Right lobe of liver (tissue), 6 donors: Measurements from ENCODE around the gene TAS2R4. TPM values are rescaled to one million over a fixed set of nuclear protein-coding genes. Genes with fewer than 3 reads are reported as not detected.
"Not testable (repeated sequence)": the region's sequence is repeated elsewhere in the genome, so short reads cannot be mapped to it uniquely, and the experiment has no call there.

Experiments
- ATAC-seq, 4 donors: fragments of 200-7000 bp; cut with Tn5 transposase; one replicate each; pipeline ENCODE4 v1.9.1; 2020; ENCODE audit warnings: mild to moderate bottlenecking in 4 of 4, moderate library complexity in 4 of 4
- DNase-seq, 3 donors: peaks; one replicate each; pipeline ENCODE4 v3.0.0-alpha.2; 2020
- H3K27ac ChIP-seq, 3 donors: fragments of 200-600 bp; one replicate each; pipeline ENCODE4 v1.8.0; 2022
- H3K27me3 ChIP-seq, 2 donors: fragments of 200-600 bp; one replicate each; pipeline ENCODE4 v1.8.0; 2022
- H3K36me3 ChIP-seq, 4 donors: fragments of 200-600 bp; sonication (generic) in 1 of 4; one replicate each; pipeline versions ENCODE4 v1.5.1 to v1.8.0; 2017 to 2022; ENCODE audit warnings: control low read depth in 1 of 4
- H3K4me1 ChIP-seq, 4 donors: fragments of 200-600 bp; sonication (generic) in 1 of 4; one replicate each; pipeline versions ENCODE4 v1.5.1 to v1.8.0; 2017 to 2022; ENCODE audit warnings: control low read depth in 1 of 4
- H3K4me3 ChIP-seq, 3 donors: fragments of 200-600 bp; one replicate each; pipeline ENCODE4 v1.8.0; 2022
- H3K9me3 ChIP-seq, 4 donors: fragments of 200-600 bp; sonication (generic) in 1 of 4; one replicate each; pipeline versions ENCODE4 v1.5.1 to v1.8.0; 2017 to 2022; ENCODE audit warnings: control low read depth in 1 of 4
- POLR2A ChIP-seq: fragments of 450-650 bp; IDR thresholded peaks from one replicate; pipeline ENCODE4 v1.6.1; 2017; ENCODE audit warnings: antibody characterized with exemption, mild to moderate bottlenecking
- WGBS: methylation state at CpG from one replicate; pipeline ENCODE4 v1.1.6; 2018; ENCODE audit warnings: low coverage, low lambda C conversion rate; ENCODE audit not compliant: insufficient coverage; ENCODE audit errors: missing lambda C conversion rate; 5-methylcytosine and 5-hydroxymethylcytosine counted together
- intact Hi-C, 2 donors: fragments of 100-400 bp; cut with DNase I; formaldehyde crosslinking; loops; one replicate each; pipeline versions ENCODE4 v1.11.2 to v1.14.1; 2022
- total RNA-seq, 6 experiments: library from RNA; depleted of rRNA in 2 of 6; stranded (reverse); fragments of >200 nt in 2 of 6; fragmentation: NEBNext Ultra II Directional in 3 of 6; extraction: Animal tissue kit (Norgen Biotek cat#: 25700) in 3 of 6; gene quantifications; one replicate each; pipeline versions ENCODE4 v1.1.0 to v1.2.4, GENCODE V29; 2016 to 2023
- TF ChIP-seq, protein P1 (sequence below), 4 donors: fragments of 200-600 bp in 3 of 4; fragments of 450-650 bp in 1 of 4; IDR thresholded peaks; one replicate each; pipeline versions ENCODE4 v1.5.1 to v1.8.0; 2016 to 2022; ENCODE audit warnings: antibody characterized with exemption in 4 of 4, mild to moderate bottlenecking in 2 of 4
- donor health status: DM: no; HTN: yes; CAD: no.
- donor health status: DM: no; HTN: no; CAD: no.
- donor health status: DM: no; HTN: no; CAD: no.
- donor health status: DM: no; HTN: yes; CAD: no.
- donor health status: DM: no; HTN: yes; CAD: no.

The TAS2R4 gene
- total RNA-seq, 6 experiments from 2014 or later = 0.32 to 0.74 (median 0.52) TPM

DNA sequence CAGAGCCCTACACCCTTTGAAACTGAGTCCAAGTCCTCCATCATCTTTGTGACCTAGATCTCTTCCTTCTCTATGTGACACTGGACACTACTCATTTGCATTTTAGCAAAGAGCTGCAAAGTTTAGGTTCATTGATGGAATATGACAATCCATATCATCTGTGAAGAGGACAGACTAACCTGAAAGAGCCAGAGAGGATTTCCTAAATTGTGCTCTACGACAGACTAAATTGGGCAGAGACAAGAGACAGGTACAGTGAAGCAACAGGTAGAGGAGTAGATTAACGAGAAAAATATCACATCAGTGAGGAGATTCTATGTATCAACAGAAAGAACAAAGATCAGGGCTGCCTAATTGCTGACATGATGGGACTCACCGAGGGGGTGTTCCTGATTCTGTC lies 12.7 kb upstream of the TAS2R4 start, which contains the start of gene TAS2R3:
Gene TAS2R3 (plus strand): TSS at position 301 of the 400 bp plus-strand sequence. CDS start 62 bp downstream, at position 363.
- peaks cover 0 to 23% (median under 1%) of the 10 kb centered on the region in 4 donors for H3K36me3 ChIP-seq
- WGBS = 90% methylated on average over 3 of the region's 3 CpGs

DNA sequence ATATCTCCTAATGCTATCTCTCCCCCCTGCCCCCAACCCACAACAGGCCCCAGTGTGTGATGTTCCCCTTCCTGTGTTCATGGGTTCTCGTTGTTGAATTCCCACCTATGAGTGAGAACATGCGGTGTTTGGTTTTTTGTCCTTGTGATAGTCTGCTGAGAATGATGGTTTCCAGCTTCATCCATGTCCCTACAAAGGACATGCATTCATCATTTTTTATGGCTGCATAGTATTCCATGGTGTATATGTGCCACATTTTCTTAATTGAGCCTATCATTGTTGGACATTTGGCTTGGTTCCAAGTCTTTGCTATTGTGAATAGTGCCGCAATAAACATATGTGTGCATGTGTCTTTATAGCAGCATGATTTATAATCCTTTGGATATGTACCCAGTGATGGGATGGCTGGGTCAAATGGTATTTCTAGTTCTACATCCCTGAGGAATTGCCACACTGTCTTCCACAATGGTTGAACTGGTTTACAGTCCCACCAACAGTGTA lies 6.3 kb upstream of the TAS2R4 start:
- whole genome bisulfite sequencing = 75% methylated on average over 3 of the region's 3 CpGs

More for the DNA sequence above, 12.7 kb upstream of the TAS2R4 start, which contains the start of gene TAS2R3:
- intact Hi-C loops = no loop called here
- no peaks in the 10 kb centered on the region for H3K9me3 ChIP-seq
- ATAC-seq (no peak), DNase-seq (no peak)
- H3K27me3 ChIP-seq = no peaks in the 10 kb centered on the region
- H3K4me1 ChIP-seq = no peaks in the 10 kb centered on the region
- H3K4me3 ChIP-seq = no peak within 1 kb of the TSS
- no peak within 1 kb of the TSS for H3K27ac ChIP-seq
- TF ChIP-seq POLR2A = no peak
- TF ChIP-seq, protein P1, sequence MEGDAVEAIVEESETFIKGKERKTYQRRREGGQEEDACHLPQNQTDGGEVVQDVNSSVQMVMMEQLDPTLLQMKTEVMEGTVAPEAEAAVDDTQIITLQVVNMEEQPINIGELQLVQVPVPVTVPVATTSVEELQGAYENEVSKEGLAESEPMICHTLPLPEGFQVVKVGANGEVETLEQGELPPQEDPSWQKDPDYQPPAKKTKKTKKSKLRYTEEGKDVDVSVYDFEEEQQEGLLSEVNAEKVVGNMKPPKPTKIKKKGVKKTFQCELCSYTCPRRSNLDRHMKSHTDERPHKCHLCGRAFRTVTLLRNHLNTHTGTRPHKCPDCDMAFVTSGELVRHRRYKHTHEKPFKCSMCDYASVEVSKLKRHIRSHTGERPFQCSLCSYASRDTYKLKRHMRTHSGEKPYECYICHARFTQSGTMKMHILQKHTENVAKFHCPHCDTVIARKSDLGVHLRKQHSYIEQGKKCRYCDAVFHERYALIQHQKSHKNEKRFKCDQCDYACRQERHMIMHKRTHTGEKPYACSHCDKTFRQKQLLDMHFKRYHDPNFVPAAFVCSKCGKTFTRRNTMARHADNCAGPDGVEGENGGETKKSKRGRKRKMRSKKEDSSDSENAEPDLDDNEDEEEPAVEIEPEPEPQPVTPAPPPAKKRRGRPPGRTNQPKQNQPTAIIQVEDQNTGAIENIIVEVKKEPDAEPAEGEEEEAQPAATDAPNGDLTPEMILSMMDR (IDR thresholded peaks at IDR 0.05) = no peak

DNA sequence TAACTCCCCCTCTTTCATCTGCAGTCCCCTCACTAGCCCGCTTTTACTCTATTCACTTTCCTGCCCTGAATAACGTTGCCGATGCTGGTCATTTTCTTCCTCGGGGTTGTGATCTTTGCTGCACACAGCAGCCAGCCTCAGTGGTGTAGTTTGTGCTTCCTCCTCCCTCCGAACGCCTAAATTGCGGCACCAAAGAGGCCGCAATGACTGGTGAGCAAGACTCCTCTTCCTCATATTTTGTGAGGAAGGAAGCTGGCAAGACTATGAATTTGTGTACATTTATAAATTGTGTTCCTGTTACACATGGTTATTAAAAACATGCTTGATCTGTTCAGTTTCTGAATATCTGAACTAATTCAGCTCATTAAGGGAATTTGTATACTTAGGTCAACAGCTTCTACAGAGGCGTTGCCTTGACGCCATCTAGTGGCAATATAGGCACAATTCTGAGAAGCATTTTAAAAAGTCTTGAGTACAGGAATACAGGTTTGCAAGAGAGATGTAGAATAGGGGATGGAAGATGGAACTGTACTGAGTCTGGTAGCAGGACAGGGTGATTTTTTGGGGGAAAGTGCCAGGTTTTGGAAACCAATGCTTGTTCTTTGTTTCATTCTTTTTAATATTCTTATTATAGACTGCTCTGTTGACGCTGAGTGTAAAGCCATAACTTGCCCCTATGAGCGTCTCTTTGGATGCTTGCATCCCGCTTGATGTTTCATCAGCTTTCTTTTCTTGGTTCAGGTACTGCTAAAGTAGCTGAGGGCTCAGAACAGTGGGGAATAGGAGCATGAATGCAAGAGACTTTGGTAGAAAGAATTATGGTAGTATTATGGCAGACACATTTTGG lies 9.5 kb downstream of the TAS2R4 start:
- 57% methylated on average over 13 of the region's 13 CpGs for WGBS
- Histone ChIP-seq H3K9me3 (no peaks in the 10 kb centered on the region), H3K4me3 (no peak overlapping the region), H3K4me1 (no peaks in the 10 kb centered on the region), H3K36me3 (no peaks in the 10 kb centered on the region), H3K27me3 (no peaks in the 10 kb centered on the region), H3K27ac (no peak overlapping the region)
- peak; percentile 71 to 78 (median 76) for ATAC-seq
- intact Hi-C loops = no loop called here
- DNase-seq = no peak
- TF ChIP-seq, protein P1 (IDR thresholded peaks at IDR 0.05) = peak; percentile 63 to 84 (median 80)
- no peak for TF ChIP-seq POLR2A

More for the DNA sequence above, 6.3 kb upstream of the TAS2R4 start:
- H3K4me1 ChIP-seq, H3K4me3 ChIP-seq, H3K9me3 ChIP-seq, H3K27me3 ChIP-seq, intact Hi-C loops, H3K27ac ChIP-seq, H3K36me3 ChIP-seq, ATAC-seq, DNase-seq: not testable (repeated sequence)

DNA sequence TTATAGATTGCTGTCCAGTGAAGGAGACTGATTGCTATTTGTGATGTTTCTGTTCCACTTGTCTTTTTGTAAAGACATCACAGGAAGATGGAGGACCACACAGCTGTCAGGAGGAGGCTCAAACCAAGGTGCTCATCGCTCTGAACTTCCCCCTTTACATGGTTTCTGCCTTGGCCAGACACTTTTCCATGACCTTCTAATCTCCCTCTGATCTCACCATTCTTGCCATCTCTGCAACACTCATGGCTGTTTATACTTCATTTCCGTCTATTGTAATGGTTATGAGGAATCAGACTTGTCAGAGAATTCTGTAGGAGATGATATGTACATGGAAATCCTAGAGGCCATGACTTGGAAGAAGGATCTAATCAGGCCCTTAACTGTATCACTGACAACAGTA lies 11.8 kb downstream of the TAS2R4 start:
- Histone ChIP-seq H3K27me3 (no peaks in the 10 kb centered on the region), H3K9me3 (no peaks in the 10 kb centered on the region), H3K4me3 (no peak overlapping the region), H3K27ac (no peak overlapping the region), H3K4me1 (no peaks in the 10 kb centered on the region), H3K36me3 (no peaks in the 10 kb centered on the region)
- ATAC-seq (no peak), DNase-seq (no peak)
- 48% methylated on average over 2 of the region's 2 CpGs for WGBS
- TF ChIP-seq, protein P1 (IDR thresholded peaks at IDR 0.05) = no peak
- TF ChIP-seq POLR2A = no peak
- intact Hi-C loops = no loop called here

DNA sequence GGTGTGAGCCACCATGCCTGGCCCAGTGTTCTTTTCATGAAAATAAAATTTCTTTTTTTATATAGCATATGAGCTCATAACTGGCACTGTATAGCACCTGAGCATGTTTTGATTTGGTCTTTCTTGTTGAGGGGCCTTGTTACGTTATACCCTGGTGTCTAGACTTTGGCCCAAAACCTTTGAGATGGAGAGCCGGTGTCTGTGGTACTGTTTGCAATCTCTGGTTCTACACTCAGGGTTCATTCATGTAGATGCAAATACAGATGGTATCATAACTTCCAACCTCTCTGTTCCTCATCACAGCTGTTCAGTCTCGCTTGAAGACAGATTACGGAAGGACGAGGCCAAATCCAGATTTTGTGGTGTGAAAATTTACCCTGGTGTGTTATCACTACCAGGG lies 13.4 kb downstream of the TAS2R4 start, which contains the start of gene TAS2R5:
Gene TAS2R5 (plus strand): TSS at position 301 of the 400 bp plus-strand sequence. CDS start 145 bp downstream, outside the sequence.
- H3K27me3 ChIP-seq = no peaks in the 10 kb centered on the region

More for the DNA sequence above, 13.4 kb downstream of the TAS2R4 start, which contains the start of gene TAS2R5:
- Histone ChIP-seq H3K4me3 (no peak within 1 kb of the TSS), H3K4me1 (no peaks in the 10 kb centered on the region), H3K27ac (no peak within 1 kb of the TSS), H3K9me3 (no peaks in the 10 kb centered on the region), H3K36me3 (no peaks in the 10 kb centered on the region)
- 73% methylated on average over 5 of the region's 5 CpGs for WGBS
- intact Hi-C loops = no loop called here
- no peak for DNase-seq
- ATAC-seq = no peak
- TF ChIP-seq, protein P1 (IDR thresholded peaks at IDR 0.05) = no peak
- no peak for TF ChIP-seq POLR2A
